Peyer's patch (tissue), 4 donors: Measurements from ENCODE around the gene OSBPL9.

Experiments
- CTCF ChIP-seq, 6 experiments: fragments of 450-650 bp in 4 of 6; fragments of 200-600 bp in 2 of 6; sonication (generic) in 1 of 6; IDR thresholded peaks; one replicate each; pipeline ENCODE4 v1.5.1; 2017 to 2019; ENCODE audit warnings: antibody characterized with exemption in 6 of 6, mild to moderate bottlenecking in 3 of 6, moderate library complexity in 1 of 6
- POLR2A ChIP-seq, 2 donors: fragments of 450-650 bp; IDR thresholded peaks; one replicate each; pipeline ENCODE4 v1.5.1; 2017; ENCODE audit warnings: antibody characterized with exemption in 2 of 2, mild to moderate bottlenecking in 2 of 2, moderate library complexity in 2 of 2

- no peak for TF ChIP-seq CTCF (IDR thresholded peaks at IDR 0.05)
- no peak for TF ChIP-seq POLR2A (IDR thresholded peaks at IDR 0.05)
Observed at GRCh38 chr1:51679435-51679834, 62.5 kb downstream of the OSBPL9 start.
